PFSK-1 (cell line): ENCODE data around the gene NSG2.

Experiments
- FOXP2 ChIP-seq: optimal IDR thresholded peaks from 2 replicates; pipeline ENCODE3; 2011; ENCODE audit warnings: borderline replicate concordance, control low read depth, inconsistent platforms; ENCODE audit not compliant: insufficient read depth; ENCODE audit errors: extremely low read length, extremely low read depth
- POLR2AphosphoS5 ChIP-seq: IDR thresholded peaks from 2 replicates; pipeline ENCODE4 v1.6.1; 2012; ENCODE audit warnings: low read depth, mild to moderate bottlenecking, control low read depth, low read length, moderate library complexity

GRCh38 chr5:174008922-174009321 is 36.6 kb upstream of the NSG2 start:
- TF ChIP-seq POLR2AphosphoS5, result no peak
- no peak for TF ChIP-seq FOXP2
